Spinal cord (tissue), 10 donors: ENCODE measurements around the gene SH3PXD2B. TPM values are rescaled to one million over a fixed set of nuclear protein-coding genes. Genes with fewer than 3 reads are reported as not detected.

Experiments
- DNase-seq, 6 donors: peaks; one replicate each; pipeline versions ENCODE4 v3.0.0 to v3.0.0-alpha.2; 2013 to 2015; ENCODE audit warnings: low spot score in 6 of 6, low read depth in 4 of 6
- H3K27ac ChIP-seq: one replicate; pipeline ENCODE4 v1.5.1; 2013; ENCODE audit warnings: low read depth, low read length, control low read depth
- H3K27me3 ChIP-seq: one replicate; pipeline ENCODE4 v1.6.1; 2013; ENCODE audit warnings: low read length; ENCODE audit not compliant: control insufficient read depth, insufficient read depth
- H3K36me3 ChIP-seq: one replicate; pipeline ENCODE4 v1.6.1; 2013; ENCODE audit warnings: low read length; ENCODE audit not compliant: control insufficient read depth, insufficient read depth
- H3K4me1 ChIP-seq: one replicate; pipeline ENCODE4 v1.6.1; 2013; ENCODE audit warnings: low read length; ENCODE audit not compliant: control insufficient read depth, insufficient read depth
- H3K4me3 ChIP-seq: one replicate; pipeline ENCODE4 v1.5.1; 2013; ENCODE audit warnings: low read depth, low read length, control low read depth
- H3K9me3 ChIP-seq: one replicate; pipeline ENCODE4 v1.6.1; 2013; ENCODE audit warnings: low read length; ENCODE audit not compliant: control insufficient read depth, insufficient read depth
- WGBS: methylation state at CpG from one replicate; pipeline ENCODE4 v1.1.5; 2013; ENCODE audit warnings: missing lambda C conversion rate; ENCODE audit not compliant: insufficient coverage; 5-methylcytosine and 5-hydroxymethylcytosine counted together
- polyA plus RNA-seq, 2 donors: library from polyadenylated mRNA; unstranded; fragments of 120-200 nt; gene quantifications; one replicate each; pipeline ENCODE4 v1.2.1, GENCODE V29; 2013; ENCODE audit not compliant: insufficient read length in 2 of 2
- total RNA-seq, 2 donors: library from RNA; depleted of rRNA in 1 of 2; stranded (reverse); fragments of 120-200 nt in 1 of 2; fragments of >200 nt in 1 of 2; gene quantifications; one replicate each; pipeline versions ENCODE4 v1.2.3 to v1.2.4, GENCODE V29; 2013 to 2014
- donor health status: healthy.

The SH3PXD2B gene
- total and polyA plus RNA-seq, 4 donors: 18.3 to 64.8 (median 42.5) TPM

GRCh38 chr5:172395483-172395882, 58.8 kb downstream of the SH3PXD2B start:
- Histone ChIP-seq H3K4me1 (no peaks in the 10 kb centered on the region), H3K36me3 (peaks cover 17% of the 10 kb centered on the region), H3K27me3 (no peaks in the 10 kb centered on the region), H3K27ac (no peak overlapping the region), H3K4me3 (no peak overlapping the region), H3K9me3 (no peaks in the 10 kb centered on the region)
- 100% methylated on average over 3 of the region's 5 CpGs for WGBS
- no peak for DNase-seq

- Histone ChIP-seq H3K27me3 (no peaks in the 10 kb centered on the region), H3K36me3 (peaks cover 15% of the 10 kb centered on the region), H3K27ac (no peak overlapping the region), H3K4me1 (peaks cover 15% of the 10 kb centered on the region), H3K9me3 (no peaks in the 10 kb centered on the region), H3K4me3 (no peak overlapping the region)
- WGBS: no CpG with 5 or more reads among the region's 2 CpGs
- no peak for DNase-seq
Measured at GRCh38 chr5:172389578-172390112, 64.7 kb downstream of the SH3PXD2B start.

- peak in 1 of 6 donors; percentile 64 for DNase-seq
- WGBS: no CpG with 5 or more reads among the region's 2 CpGs
- H3K27ac ChIP-seq: no peak overlapping the region
- H3K27me3 ChIP-seq: no peaks in the 10 kb centered on the region
- no peak overlapping the region for H3K4me3 ChIP-seq
- peaks cover 22% of the 10 kb centered on the region for H3K4me1 ChIP-seq
- no peaks in the 10 kb centered on the region for H3K9me3 ChIP-seq
- peaks cover 7% of the 10 kb centered on the region for H3K36me3 ChIP-seq
Measured at GRCh38 chr5:172388246-172388733, 66.0 kb downstream of the SH3PXD2B start.

GRCh38 chr5:172385707-172386106, 68.6 kb downstream of the SH3PXD2B start:
- WGBS: 66% methylated on average over 5 of the region's 5 CpGs
- DNase-seq: peak in 1 of 6 donors; percentile 36
- H3K36me3 ChIP-seq: peaks cover 4% of the 10 kb centered on the region
- H3K27ac ChIP-seq: no peak overlapping the region
- peaks cover 42% of the 10 kb centered on the region for H3K4me1 ChIP-seq
- H3K4me3 ChIP-seq: no peak overlapping the region
- H3K9me3 ChIP-seq: no peaks in the 10 kb centered on the region
- H3K27me3 ChIP-seq: no peaks in the 10 kb centered on the region

GRCh38 chr5:172385010-172385563, 69.2 kb downstream of the SH3PXD2B start:
- 100% methylated on average over 2 of the region's 5 CpGs for WGBS

GRCh38 chr5:172383191-172383802, 71.0 kb downstream of the SH3PXD2B start:
- Histone ChIP-seq H3K36me3 (peaks cover 4% of the 10 kb centered on the region), H3K4me1 (peaks cover 53% of the 10 kb centered on the region)
- WGBS: 67% methylated on average over 4 of the region's 6 CpGs

More at GRCh38 chr5:172385010-172385563, 69.2 kb downstream of the SH3PXD2B start:
- Histone ChIP-seq H3K4me3 (no peak overlapping the region), H3K9me3 (no peaks in the 10 kb centered on the region), H3K36me3 (peaks cover 4% of the 10 kb centered on the region), H3K27ac (no peak overlapping the region), H3K27me3 (no peaks in the 10 kb centered on the region), H3K4me1 (peaks cover 47% of the 10 kb centered on the region)
- no peak for DNase-seq

GRCh38 chr5:172380987-172381643, 73.2 kb downstream of the SH3PXD2B start:
- peaks cover 17% of the 10 kb centered on the region for H3K36me3 ChIP-seq
- H3K4me3 ChIP-seq: no peak overlapping the region

More at GRCh38 chr5:172383191-172383802, 71.0 kb downstream of the SH3PXD2B start:
- no peaks in the 10 kb centered on the region for H3K9me3 ChIP-seq
- no peak overlapping the region for H3K27ac ChIP-seq
- H3K27me3 ChIP-seq: no peaks in the 10 kb centered on the region
- no peak for DNase-seq
- H3K4me3 ChIP-seq: no peak overlapping the region

GRCh38 chr5:172380301-172380986, 73.9 kb downstream of the SH3PXD2B start:
- no peak overlapping the region for H3K4me3 ChIP-seq
- peaks cover 18% of the 10 kb centered on the region for H3K36me3 ChIP-seq
- no peaks in the 10 kb centered on the region for H3K27me3 ChIP-seq
- peaks cover 54% of the 10 kb centered on the region for H3K4me1 ChIP-seq
- H3K9me3 ChIP-seq: no peaks in the 10 kb centered on the region
- DNase-seq: peak in 2 of 6 donors; percentile 15 to 60
- H3K27ac ChIP-seq: peak overlapping the region; percentile 85
- WGBS: 62% methylated on average over 5 of the region's 18 CpGs

More at GRCh38 chr5:172380987-172381643, 73.2 kb downstream of the SH3PXD2B start:
- WGBS: 35% methylated on average over 18 of the region's 21 CpGs
- H3K4me1 ChIP-seq: peaks cover 59% of the 10 kb centered on the region
- no peaks in the 10 kb centered on the region for H3K27me3 ChIP-seq
- H3K27ac ChIP-seq: peak overlapping the region; percentile 85
- peak; percentile 77 to 97 (median 86) for DNase-seq
- H3K9me3 ChIP-seq: no peaks in the 10 kb centered on the region

GRCh38 chr5:172379481-172379880, 74.8 kb downstream of the SH3PXD2B start:
- Histone ChIP-seq H3K27me3 (no peaks in the 10 kb centered on the region), H3K27ac (peak overlapping the region; percentile 85), H3K4me3 (no peak overlapping the region), H3K36me3 (peaks cover 18% of the 10 kb centered on the region), H3K4me1 (peaks cover 49% of the 10 kb centered on the region), H3K9me3 (no peaks in the 10 kb centered on the region)
- WGBS: 54% methylated on average over 3 of the region's 3 CpGs
- DNase-seq: no peak
